ENCODE data around the gene STIL.

The STIL gene

DNA sequence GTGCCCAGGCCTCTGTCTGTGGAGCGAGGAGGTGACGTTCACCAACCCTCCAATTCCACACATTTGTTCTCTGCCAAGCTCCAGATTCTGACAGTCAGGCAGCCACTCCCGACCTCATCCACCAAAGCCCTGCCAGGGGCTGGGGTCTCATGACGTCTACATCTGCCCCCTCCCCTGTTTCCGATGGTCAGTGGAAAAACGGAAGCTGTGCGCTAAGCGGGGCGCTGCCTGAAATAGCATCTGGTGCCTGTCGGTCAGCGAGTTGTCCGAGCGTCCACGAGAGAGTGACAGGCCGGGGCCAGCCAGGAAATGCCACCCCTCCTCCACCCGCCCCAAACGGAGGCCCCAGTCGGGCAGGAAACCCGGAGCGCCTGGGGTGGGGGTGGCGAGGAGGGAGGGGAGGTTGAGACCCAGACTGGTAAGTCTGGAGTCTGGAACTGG lies 78.7 kb downstream of the STIL start:
- DNase-seq (ENCODE audit: low read depth, low spot score): no peak

DNA sequence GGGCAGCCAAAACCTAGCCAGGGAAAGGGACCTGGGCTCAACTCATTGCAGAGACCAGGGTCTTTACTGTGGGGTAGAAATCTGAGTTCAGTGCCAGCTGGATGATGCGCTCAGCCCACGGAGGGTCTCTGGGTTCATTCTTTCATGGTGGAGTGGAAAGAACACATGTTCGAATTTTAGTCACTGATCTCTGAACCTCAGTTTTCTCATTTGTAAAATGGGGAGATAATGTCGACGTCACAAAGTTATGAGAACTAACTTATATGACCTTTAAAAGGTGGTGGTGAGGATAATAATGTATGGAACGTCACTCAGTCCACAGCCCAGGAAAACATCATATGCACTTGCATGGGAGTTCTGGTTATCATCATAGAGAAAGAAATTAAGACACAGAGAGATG lies 80.8 kb downstream of the STIL start:
- no peak for DNase-seq (ENCODE audit: low read depth, low spot score)

DNA sequence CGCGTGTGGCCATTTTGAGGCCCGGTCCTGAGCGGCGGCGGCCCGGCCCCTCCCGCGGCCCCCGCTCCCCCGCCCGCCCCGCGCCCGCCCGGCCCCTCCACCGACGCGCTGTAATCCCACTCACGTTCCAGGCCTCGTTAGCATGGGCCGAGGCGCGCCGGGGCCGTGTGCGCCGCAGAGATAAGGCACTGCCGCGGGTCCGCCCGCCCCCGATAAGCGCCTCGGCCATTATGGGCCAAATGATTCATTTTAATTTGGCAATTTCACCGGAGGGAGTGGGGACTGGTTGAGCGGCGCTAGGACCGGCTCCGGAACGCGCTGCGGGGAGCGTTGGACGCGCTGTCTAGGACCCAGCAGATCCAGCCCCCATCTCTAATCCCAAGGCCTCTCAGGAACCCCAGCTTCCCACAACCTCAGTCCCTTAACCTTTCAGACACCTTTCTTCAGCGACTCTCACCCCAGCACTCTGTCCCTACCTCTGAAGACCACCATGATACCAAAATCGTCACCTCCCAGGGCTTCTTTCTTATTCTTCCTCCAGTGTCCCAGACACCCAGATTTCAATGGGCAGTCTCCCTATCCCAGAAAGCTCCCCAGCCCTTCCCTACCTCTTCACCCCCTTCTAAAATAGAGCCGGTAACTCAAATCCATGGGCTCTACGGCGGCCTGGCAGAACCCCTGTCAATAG lies 81.6 kb downstream of the STIL start, which contains the start of gene TAL1:
TAL1 (minus strand) TSS at position 39 of the 688 bp plus-strand sequence. CDS start 6,337 bp downstream, outside the sequence.
- no peak for DNase-seq (ENCODE audit: low read depth, low spot score)

DNA sequence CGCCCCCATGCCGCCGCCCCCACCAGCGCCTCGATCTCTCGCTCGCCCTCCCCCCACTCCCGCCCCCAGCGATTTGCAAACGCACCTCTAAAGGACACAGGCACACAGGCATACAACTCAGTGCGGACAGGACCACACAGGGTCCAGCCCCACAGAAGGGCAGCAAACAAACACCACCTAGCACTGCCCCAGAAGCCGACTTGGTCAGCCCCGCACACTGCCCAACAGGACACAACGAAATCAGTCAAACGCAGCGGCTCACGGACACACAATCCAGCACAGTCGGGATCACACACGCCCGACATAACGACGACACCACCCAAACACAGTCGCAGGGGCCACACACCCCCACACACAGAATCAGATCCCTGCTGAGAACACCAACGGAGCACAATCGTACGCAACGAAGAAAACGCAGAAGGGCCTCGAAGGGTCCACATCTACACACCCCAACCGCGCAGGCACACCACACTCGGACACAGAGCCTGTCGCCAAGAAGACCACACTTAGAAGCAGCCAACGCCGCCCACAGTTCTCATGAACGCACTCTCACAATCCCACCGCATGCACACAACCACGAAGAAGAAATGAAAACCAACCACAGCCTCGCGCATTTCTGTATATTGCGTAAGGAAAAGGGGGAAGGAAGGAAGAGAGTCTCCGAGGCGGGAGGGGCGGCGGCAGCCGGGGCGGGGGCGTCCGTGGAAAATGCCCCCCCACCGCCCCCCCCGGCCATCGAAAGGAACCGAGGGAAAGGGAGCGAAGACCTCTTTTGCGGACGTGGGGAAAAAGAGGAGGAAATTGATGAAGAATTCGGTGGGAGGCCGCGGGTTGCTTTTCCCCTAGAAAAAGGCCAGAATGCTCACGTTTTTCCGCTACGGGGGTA lies 82.4 kb downstream of the STIL start:
- peak; percentile 69 for DNase-seq (ENCODE audit: low read depth, low spot score)

DNA sequence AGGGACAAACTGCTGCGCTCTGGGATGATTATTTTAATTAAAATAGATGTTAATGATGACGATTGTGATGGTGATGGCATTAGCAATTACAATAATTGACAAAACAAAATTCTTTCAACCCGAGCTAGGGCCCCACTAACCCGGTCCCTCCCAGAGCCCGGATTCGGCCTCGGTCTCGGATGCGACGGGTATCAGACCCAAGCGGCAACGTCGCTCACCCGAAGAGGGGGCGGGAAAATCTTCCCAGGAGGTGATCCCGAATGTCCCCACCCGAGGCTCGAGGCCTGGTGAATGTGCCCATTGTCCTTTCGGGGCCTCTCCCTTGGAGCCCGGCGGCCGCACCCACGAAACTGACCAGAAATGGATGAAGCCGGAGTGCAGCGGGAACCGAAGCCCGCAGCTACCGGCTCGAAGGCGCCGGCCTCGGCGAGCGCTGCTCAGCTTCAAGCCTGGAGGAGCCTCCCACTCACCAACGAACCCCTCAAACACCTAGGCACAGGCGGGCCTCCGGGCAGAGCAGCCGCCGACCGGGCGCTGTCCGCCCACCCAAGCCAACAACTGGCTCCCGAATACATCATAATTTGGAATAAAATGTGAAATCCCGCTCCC lies 83.2 kb downstream of the STIL start:
- DNase-seq (ENCODE audit: low read depth, low spot score): peak; percentile 65

DNA sequence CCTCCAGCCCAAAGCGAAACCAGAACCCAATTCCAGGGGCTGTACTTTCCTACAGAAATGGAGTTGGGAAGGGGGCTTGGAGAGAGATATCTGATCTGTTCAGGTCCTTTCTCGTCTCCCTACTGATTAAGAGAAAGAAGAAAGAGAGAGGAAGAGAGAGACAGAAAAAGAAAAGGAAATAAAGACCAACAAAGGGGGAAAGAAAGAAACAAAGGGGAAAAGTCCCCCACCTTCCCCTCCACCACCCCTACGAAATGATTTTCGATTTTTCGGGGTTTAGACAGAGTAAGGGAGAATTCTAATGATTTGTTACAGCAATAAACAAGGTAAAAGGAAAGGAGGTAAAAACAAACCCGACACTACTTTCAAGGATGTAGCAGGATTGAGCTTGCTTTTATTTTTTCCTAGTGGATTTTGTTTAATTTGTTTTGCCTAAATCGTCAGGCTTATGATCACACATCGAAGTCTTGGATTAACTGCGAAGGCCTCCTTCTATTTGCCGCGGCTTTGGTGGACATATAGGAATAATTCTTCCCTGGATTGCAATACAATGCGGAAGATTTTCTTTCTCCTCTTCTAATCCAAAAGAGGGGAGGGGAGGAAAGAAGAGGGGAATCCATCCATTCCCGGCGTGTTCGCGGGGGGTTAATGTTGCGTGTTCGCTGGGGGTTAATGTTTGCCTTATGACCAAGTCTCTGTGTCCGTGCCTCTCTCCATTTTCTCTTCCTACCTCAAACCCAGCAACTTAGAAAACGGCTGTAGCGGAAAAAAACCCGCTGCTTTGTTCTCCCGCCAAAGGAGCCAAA lies 83.9 kb downstream of the STIL start:
- no peak for DNase-seq (ENCODE audit: low read depth, low spot score)

DNA sequence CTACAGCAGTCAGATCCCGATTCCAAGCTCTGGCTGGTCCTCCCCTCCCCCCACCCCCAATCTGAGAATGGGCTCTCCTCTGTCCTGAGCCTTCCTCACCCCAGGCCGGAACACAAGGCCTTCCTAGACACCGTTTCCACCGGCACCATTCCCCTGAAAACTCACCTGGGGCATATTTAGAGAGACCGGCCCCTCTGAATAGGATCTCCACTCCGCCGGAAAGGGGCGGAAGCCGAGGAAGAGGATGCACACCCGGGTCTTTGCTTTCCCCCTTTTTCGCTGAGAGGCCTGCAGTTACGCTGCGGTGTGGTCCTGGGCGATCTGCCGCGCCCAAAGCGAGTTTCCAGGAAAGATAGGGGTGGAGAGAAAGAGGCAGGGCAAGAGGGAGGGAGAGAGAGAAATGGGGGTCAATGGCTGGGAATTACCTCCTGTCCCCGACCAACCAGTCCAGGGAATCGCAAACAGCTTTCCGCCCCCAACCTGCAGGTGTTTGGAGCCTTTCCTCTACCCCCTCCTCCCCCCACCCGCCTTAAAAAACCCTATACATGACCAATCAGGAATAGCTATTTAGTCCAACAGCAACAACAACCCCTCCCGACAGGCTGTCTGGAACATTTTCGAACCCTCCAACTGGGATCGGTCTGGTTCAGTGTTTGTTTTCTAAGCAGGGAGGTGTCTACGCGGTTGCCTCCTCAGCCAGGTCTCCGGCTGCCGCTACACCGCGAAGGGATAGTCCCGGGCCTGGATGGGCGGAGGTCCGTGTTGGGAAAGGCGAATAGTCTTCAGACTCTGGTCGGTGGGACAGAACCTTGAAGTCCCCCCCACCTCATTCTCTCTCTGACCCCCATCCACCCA lies 84.7 kb downstream of the STIL start:
- peak; percentile 52 for DNase-seq (ENCODE audit: low read depth, low spot score)

DNA sequence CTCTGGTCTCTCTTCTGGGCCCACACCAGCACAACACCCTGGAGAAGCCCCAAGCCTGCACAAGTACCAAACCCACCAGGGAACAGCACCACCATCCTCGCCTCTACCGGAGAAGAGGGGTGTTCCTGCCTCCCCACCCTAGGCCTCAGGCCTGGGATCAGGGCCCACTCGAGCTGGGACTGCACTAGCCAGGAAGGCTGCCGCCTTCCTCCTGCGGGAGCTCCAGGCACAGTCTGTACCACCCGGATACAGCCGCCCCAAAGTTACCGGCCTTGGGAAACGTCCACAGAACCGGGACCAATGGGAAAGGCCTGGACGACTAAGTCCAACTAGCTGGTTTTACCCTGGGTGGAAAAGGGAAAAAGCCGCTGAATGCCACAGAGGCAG lies 85.3 kb downstream of the STIL start:
- no peak for DNase-seq (ENCODE audit: low read depth, low spot score)

DNA sequence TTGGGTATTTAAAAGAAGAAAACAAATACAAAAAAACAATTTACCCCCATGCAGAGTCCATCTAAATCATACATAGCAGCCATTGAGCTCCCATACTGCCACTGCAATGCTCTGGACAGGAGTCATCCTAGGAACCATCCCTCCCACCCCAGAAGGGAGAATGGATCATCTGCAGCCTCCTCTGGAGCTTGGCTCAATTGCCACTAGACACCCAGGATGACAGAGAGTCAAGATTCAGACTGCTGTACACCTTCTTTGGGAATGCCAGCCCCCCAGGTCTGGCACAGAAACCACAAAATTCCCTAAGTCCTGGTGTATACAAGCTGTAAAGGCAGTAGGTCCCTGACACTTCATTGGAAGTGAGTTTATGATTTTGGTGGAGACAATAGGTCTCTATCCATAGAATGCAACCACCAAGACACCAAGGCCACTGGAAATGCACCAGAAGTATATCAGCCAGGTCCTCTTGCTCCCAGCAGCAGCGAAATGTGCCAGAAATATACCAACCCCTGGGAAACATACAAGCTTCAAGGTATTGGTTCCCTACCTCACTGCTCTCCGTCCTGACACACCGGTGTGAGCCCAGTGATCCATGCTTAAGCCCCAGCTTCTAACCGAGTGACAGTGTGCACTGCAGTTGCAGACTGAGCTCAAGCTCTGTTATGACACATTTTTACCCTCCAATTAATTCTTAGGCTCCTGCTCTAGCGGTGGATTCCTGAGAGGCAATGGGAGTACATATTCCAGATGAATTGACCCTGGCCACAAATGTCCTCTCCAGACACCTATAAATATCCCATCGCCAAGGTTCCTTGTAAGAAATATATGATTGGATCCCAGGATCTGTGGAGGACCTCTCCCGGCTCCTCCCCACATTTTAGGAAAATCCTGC lies 86.4 kb downstream of the STIL start:
- DNase-seq (ENCODE audit: low read depth, low spot score): no peak

DNA sequence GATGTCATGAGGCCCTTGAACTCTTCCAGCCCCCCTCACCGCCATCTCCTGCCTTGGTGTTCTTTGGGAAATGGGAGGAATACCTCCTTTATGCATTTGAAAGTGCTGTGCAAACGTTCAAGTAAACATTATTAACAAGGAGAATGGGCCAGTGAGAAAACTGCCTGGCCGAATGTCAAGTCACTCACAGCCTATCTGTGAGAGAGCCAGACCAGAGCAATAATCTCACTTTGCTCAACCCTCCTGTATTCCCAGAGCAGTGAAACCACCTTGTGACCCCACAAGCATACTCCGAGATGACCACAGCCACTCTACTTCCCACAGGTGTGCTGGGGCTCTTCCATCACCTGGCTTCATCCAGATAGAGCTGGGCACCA lies 87.1 kb downstream of the STIL start:
- no peak for DNase-seq (ENCODE audit: low read depth, low spot score)

DNA sequence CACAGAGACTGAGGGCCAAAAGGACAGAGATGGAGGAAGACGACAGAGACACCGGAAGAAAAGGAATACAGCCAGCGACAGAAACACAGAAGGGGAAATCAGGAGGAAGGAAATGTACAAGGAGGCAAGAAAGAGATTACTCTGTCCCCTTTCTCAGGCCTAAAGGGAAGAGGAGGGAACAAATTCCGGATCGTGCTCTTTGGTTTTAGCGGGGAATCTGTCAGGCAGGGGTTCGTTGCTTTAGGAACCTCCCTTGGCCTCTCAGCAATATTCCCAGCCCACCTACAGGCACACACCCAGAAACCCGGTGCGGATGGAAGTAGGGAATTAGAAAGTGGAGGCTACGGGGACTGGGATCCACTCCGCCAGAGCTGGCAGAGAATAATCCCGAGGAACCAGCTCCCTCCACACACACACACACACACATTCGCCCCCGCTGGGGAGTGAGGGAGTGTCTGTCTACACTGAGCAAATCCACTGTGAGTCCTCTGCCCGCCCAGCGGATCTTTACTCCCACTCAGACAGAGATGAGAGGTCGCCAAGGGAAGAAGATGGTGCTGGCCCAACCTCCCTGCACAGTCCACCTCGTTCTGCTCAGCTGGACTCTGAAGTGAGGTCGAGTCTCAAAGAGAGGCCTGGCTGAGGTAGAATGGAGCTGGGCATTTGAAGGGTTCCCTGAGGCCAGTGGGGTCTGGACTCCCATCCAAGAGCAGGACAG lies 87.7 kb downstream of the STIL start:
- DNase-seq (ENCODE audit: low read depth, low spot score): no peak

DNA sequence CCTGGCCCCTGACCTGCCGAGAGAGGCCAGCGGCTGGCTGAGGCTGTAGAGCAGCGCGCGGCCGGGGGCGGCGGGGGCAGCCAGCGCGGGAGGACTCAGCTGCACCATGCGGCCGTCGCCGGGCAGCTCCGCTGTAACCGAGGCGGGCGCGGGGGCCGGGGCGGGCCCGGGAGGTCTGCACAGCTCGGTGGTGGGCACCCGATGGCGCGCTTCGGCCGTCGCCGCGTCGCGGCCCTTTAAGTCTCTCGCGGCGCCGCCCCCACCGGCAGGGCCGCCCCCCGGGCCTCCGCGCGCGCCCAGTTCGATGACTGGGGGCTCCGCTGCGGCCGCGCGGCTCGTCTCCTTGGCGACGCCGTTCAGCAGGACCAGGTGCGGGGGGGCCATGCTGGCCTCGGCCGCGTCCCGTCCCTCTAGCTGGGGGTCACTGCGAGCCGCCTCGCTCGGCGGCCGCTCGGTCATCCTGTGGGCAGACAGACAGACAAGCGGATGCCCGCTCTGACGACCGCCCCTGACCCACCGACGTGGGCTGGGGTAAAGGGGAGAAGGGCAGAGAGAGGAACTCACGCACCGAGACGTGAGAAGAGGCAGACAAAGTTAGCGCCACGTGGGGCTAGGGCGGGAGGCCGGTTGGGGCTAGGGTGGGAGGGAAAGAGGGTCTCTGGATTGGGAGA lies 88.4 kb downstream of the STIL start:
- no peak for DNase-seq (ENCODE audit: low read depth, low spot score)

DNA sequence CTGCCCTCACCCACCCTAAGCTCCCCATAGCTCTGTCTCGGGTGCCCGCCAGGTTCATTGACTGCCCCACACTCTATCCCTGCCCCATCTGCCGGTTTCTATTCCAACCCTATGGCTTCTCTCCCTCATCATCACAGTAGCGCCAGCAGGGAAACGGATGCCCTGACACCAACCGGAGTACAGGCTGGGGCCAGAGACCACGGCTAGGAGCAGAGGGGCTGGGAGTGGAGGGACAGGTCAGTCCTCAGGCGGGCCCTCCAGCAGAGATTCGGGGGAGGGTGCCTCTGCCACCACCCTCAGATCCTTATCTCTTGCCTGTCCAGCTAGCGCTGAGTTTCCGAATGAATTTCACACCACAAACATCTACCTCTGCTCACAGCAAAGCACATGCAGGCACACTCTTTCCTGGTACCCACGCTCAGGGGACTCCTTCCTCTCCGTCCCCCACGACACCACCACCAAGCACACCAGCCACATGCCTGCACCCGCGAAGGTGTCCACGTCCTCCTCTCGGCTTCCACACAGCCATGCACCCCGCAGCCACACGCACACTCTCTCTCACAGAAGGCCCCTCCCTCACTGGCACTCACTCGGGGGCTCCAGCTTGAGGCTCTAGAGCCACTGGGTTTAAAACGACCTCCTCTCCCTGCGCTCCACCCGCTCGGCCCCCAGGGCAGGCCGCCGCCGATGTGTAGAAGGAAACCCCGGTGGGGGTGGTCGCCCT lies 89.1 kb downstream of the STIL start:
- DNase-seq (ENCODE audit: low read depth, low spot score): no peak

DNA sequence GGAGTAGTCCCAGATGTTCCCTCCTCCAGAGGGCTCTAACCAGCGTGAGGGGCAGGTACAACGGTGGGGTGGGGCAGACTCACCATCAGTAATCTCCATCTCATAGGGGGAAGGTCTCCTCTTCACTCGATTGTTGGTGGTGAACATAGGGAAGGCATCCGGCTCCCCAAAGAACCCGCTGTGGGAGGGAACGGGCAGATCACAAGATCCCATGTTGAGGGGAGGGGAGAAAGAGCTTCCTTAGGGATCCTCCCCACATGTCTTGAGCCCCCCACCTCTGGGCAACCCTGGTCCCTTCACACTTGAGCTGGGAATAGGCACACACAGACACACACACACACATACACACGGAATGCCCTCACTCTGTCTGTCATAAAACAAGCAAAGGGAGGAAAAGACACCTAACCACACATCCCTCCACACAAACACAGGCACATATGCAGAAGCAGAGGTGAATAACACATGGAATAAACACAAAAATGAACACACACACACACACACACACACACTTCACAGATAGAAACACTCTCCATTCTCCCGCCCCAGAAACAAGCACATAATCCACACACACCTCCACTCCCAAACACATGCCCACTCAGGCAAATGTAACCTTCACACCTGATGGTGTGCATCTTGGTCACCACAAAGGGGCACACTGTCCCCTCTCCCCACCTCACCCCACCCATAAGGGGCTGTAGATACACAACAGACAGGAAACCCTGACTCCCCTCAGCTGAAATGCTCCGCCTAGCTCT lies 89.8 kb downstream of the STIL start:
- DNase-seq (ENCODE audit: low read depth, low spot score): no peak

DNA sequence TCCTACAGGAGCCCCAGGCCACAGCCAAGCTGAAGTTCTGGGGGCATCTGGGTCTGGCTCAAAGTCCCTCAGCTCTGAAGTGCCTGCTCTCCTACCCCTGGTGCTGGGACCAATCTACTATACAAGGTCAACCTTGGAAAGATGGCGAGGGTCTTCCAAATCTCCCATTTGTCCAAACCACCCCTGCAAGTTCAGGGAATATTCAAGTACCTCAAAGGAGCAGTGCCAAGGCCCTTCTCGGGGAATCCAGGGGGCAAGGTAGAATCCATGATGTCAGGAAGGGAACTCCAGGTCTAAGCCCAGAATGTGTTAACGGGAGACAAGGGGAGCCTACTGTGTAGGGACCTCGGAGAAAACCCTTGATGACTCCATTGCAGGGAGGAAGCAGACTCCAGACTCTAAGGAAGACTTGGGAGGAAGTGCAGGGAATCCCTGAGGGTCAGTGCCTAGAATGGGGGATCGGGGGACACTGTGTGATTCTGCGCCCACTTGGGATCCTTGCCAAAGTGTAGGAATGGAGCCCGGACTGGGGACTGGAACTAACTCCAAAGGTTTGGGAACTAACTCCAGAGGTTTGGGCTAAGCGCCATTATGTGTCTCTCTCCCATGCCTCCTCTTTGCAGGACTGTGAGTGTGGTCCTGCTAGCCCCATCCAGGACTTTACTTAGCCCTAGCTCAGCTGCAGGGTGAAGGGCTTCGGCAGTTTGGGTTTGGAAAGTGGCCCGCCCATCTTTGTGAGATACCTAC lies 90.6 kb downstream of the STIL start:
- DNase-seq (ENCODE audit: low read depth, low spot score): no peak

DNA sequence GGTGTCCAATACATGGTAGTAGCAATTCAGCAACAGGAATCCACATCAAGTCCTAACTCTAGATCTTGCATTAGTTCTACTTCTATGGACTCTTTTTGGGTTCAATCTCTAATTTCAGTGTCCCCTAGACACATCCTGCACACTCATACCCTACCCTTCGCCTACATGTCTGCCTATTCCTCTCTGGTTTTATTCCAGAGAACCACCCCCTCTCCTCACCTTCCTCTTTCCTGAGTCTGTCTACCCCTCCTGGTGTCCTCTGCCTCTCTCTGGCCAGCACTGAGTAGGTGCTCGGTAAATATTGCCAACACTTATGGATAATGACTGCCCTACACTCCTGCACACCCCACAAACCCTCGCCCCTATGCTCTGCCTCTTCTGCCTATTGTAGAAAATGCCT lies 91.5 kb downstream of the STIL start:
- no peak for DNase-seq (ENCODE audit: low read depth, low spot score)

Measured in ELF-1 (cell line).